ENCODE results near the gene POLE2. TPM values are rescaled to one million over a fixed set of nuclear protein-coding genes. Genes with fewer than 3 reads are reported as not detected.
"Not testable (repeated sequence)": the region's sequence is repeated elsewhere in the genome, so short reads cannot be mapped to it uniquely, and the experiment has no call there.

The POLE2 gene
- polyA plus RNA-seq, 1 experiment: 3.3 TPM

- Histone ChIP-seq H3K4me3 (ENCODE audit: low read depth, low read length) (no peak overlapping the region), H3K36me3 (ENCODE audit: control insufficient read depth, insufficient read depth, low read length) (no peaks in the 10 kb centered on the region), H3K27me3 (ENCODE audit: control insufficient read depth, insufficient read depth, low read length) (no peaks in the 10 kb centered on the region)
- ChIA-PET POLR2A (no interaction called here), CTCF (interaction anchor here (0.6 to 1.0 kb wide), 2 partner anchors 8 to 9 kb away, joined by 3 to 4 read pairs; no protein-coding TSS in a partner anchor)
- no peak for DNase-seq (ENCODE audit: low read depth)
- TF ChIP-seq, protein P1, sequence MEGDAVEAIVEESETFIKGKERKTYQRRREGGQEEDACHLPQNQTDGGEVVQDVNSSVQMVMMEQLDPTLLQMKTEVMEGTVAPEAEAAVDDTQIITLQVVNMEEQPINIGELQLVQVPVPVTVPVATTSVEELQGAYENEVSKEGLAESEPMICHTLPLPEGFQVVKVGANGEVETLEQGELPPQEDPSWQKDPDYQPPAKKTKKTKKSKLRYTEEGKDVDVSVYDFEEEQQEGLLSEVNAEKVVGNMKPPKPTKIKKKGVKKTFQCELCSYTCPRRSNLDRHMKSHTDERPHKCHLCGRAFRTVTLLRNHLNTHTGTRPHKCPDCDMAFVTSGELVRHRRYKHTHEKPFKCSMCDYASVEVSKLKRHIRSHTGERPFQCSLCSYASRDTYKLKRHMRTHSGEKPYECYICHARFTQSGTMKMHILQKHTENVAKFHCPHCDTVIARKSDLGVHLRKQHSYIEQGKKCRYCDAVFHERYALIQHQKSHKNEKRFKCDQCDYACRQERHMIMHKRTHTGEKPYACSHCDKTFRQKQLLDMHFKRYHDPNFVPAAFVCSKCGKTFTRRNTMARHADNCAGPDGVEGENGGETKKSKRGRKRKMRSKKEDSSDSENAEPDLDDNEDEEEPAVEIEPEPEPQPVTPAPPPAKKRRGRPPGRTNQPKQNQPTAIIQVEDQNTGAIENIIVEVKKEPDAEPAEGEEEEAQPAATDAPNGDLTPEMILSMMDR (IDR thresholded peaks at IDR 0.05; ENCODE audit: insufficient read depth, low read depth, low read length): no peak
These were observed 28.2 kb downstream of the POLE2 start for GRCh38 chr14:49659526-49660455.

DNA sequence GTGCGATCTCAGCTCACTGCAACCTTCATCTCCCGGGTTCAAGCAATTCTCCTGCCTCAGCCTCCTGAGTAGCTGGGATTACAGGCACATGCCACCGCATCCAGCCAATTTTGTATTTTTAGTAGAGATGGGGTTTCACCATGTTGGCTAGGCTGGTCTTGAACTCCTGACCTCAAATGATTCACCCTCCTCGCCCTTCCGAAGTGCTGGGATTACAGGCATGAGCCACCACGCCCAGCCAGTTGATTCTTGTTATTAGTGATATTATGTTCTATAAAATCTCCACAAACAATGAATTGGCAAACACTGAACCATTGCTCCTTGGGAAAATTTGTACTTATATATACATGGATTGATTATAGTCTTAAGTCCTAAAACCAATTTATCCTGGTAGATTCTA, 30.5 kb downstream of the POLE2 start:
- CTCF ChIA-PET; DNase-seq (ENCODE audit: low read depth); H3K36me3 ChIP-seq (ENCODE audit: control insufficient read depth, insufficient read depth, low read length); H3K4me3 ChIP-seq (ENCODE audit: low read depth, low read length); H3K27me3 ChIP-seq (ENCODE audit: control insufficient read depth, insufficient read depth, low read length); POLR2A ChIA-PET: not testable (repeated sequence)

DNA sequence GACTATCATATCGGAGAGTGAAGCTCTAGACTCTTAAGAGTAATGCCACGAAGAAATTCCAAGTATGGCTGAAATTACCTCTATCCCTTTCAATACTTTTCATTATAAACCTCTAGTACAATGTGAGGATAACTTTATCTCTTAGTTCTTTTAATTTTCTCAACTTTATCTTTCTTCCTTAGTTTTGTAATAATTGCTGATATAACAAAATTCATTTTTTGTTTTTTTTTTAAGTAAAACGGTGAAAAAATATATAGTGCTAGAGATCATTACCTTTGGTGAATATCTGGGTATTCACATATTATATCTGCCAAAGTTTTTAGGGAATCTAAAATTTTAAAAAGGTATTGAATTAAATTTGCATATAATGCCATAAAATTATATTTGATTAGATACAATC, 33.5 kb downstream of the POLE2 start:
- CTCF ChIA-PET: no interaction called here
- H3K4me3 ChIP-seq (ENCODE audit: low read depth, low read length): no peak overlapping the region
- TF ChIP-seq, protein P1 (IDR thresholded peaks at IDR 0.05; ENCODE audit: insufficient read depth, low read depth, low read length): no peak
- DNase-seq (ENCODE audit: low read depth): no peak
- POLR2A ChIA-PET: no interaction called here
- no peaks in the 10 kb centered on the region for H3K27me3 ChIP-seq (ENCODE audit: control insufficient read depth, insufficient read depth, low read length)
- no peaks in the 10 kb centered on the region; the same call in 1 of the 2 replicates for H3K36me3 ChIP-seq (ENCODE audit: control insufficient read depth, insufficient read depth, low read length)

DNA sequence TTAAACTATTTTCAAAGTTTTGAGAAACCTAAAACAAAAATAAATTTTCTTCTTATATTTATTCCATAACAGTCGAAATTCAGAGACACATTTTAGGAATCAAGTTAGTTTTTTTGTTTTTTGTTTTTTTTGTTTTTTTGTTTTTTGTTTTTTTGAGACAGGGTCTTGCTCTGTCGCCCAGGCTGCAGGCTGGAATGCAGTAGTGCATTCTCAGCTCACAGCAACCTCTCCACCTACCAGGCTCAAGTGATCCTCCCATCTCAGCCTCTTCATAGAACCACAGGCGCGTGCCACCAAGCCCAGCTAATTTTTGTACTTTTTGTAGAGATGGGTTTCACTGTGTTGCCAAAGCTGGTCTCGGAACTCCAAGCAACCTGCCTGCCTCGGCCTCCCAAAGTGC, 34.5 kb downstream of the POLE2 start:
- no peak overlapping the region for H3K4me3 ChIP-seq (ENCODE audit: low read depth, low read length)
- TF ChIP-seq, protein P1 (IDR thresholded peaks at IDR 0.05; ENCODE audit: insufficient read depth, low read depth, low read length): no peak
- no peaks in the 10 kb centered on the region; the same call in 1 of the 2 replicates for H3K36me3 ChIP-seq (ENCODE audit: control insufficient read depth, insufficient read depth, low read length)
- POLR2A ChIA-PET: no interaction called here
- no peak for DNase-seq (ENCODE audit: low read depth)
- CTCF ChIA-PET: no interaction called here
- H3K27me3 ChIP-seq (ENCODE audit: control insufficient read depth, insufficient read depth, low read length): no peaks in the 10 kb centered on the region

GRCh38 chr14:49642163-49642562, 45.9 kb downstream of the POLE2 start:
- Histone ChIP-seq H3K27me3 (ENCODE audit: control insufficient read depth, insufficient read depth, low read length) (no peaks in the 10 kb centered on the region), H3K4me3 (ENCODE audit: low read depth, low read length) (no peak overlapping the region), H3K36me3 (ENCODE audit: control insufficient read depth, insufficient read depth, low read length) (peaks cover 2% of the 10 kb centered on the region)
- TF ChIP-seq, protein P1 (IDR thresholded peaks at IDR 0.05; ENCODE audit: insufficient read depth, low read depth, low read length): no peak
- POLR2A ChIA-PET: no interaction called here
- CTCF ChIA-PET: interaction anchor here (0.9 kb wide), 1 partner anchor 14 kb away, joined by 3 read pairs; no protein-coding TSS in a partner anchor
- DNase-seq (ENCODE audit: low read depth): no peak

All from BJ (cell line).